ENCODE results near the gene MED10.

Gene MED10

DNA sequence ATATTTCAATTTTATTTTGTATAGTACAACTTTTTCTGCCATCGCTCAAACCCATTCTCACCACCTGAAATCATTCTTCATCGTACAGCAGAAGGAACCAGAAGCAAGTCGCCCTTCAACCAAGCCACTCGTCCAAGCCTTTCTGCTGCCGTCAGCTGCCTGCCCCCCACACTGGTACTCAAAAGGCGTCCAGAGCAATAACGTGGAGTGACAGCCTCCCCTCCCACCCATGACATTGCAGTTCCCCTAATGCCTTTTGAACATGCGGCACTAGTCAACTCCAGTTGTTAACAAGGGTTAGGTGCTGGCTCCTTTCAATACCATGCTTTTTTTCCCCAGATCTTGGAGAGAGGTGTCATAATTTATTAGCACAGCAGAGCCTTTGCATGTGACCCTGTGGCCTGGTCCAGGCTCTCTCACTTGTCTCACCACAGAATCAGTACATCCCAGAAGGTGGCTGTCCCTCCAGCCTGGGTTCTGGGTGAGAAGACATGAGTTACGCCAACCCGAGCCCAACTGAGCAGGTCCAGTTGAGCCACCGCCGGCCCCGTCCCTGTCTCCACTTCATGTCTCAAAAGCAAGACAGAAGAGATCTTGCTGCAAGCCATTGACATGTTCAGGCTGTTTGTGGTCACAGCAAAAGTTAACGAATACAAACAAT, 20.4 kb upstream of the MED10 start:
- FAIRE-seq: no peak

DNA sequence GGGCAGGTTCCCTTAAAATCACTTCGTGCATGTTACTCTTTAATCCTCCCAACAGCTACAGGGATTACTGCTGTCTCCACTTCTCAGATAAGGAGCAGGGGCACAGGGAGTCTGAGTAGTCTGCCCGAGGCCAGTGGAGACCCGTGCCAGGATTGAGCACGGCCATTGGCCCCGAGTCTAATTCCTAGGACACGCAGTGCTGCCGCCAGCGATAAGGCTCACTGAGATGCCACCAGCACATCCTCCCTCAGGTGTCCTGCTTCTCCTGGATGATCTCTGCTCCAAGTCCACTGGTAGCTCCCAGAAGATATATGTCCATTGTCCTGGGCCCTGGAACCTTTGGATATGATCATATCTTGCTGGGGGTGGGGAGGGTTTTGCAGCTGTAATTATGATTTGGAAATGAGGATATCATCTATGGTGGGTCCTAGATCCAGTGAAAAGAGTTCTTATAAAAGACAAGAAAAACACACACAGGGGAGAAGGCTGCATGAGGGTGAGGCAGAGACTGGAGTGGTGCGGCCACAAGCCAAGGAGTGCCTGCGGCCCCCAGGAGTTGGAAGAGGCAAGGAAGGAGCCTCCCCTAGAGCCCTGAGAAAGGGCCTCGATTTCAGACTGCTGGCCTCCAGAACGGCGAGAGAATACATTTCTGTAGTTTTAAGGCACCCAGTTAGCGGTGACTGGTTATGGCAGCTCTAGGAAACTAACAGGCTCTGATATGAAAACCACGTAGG, 19.4 kb upstream of the MED10 start:
- no peak for FAIRE-seq

DNA sequence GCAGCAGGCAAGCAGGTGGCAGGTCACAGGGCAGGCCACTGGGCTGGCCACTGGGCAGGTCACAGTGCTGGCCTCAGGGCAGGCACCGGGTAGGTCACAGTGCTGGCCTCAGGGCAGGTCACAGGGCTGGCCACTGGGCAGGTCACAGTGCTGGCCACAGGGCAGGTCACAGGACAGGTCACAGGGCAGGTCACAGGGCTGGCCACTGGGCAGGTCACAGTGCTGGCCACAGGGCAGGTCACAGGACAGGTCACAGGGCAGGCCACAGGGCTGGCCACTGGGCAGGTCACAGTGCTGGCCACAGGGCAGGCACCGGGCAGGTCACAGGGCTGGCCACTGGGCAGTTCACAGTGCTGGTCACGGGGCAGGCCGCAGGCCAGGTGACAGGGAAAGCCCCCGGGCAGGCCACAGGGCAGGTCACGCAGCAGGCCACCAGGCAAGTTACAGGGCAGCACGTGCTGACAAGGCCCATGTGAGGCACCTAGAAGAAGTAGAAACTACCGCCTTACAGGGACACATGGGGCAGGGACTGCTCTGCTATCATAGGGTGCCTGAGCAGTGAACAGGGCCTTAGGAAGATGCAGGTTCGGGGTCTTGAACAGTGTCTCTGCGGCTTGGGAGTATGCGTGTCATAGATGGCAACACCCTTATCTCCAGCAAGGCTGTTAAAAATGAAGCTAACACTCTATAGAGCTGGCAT, 18.6 kb upstream of the MED10 start:
- no peak for FAIRE-seq

DNA sequence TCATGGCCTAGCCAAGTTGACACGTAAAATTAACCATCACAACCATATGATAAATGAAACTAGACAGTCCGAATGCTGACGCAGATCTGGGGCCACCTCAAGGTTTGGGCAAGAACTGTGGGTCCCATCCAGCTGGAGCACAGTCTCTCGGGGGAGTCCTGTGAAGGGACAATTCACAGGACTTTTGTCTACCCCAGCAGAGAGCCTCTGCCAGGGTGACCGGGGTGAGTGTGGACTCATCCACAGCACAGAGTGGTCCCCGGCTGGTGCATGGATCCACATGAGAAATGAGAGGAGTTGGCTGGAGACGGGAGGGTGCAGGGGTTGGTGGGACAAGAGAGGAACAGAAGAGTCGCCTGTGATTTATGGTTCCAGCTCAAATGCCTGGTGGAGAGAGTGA, 17.7 kb upstream of the MED10 start:
- no peak for FAIRE-seq

DNA sequence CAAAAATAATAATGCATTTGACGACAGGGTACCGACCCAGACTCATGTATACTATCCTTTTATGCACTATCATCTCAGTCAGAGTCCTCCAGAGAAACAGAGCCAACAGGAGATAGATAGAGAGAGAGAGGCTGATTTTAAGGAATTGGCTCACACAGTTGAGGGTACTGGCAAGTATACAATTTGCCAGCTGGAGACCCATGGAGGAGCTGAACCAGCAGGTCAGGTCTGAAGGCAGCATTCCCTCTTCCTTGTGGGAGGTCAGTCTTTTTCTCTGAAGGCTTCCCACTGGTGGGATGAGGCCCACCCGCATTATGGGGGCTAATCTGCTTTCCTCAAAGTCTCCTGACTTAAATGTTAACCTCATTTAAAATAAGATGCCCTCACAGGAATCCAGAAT, 17.3 kb upstream of the MED10 start:
- no peak for FAIRE-seq

DNA sequence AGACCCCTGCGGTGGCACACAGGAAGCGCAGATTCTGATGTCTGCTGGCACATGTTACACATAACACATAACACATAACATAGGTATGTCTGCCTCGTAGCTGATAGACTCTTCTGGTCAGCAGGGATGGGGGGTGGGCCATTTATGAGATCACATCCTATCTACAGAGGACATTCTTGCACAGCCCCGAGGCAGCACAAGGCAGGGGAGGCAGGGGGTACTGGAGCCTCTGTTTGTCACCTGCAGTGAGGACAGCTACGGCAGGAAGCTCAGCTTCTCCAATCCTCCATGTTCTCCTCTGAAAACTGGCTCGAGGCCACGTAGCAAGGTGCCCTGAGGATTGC, 16.7 kb upstream of the MED10 start:
- no peak for FAIRE-seq

DNA sequence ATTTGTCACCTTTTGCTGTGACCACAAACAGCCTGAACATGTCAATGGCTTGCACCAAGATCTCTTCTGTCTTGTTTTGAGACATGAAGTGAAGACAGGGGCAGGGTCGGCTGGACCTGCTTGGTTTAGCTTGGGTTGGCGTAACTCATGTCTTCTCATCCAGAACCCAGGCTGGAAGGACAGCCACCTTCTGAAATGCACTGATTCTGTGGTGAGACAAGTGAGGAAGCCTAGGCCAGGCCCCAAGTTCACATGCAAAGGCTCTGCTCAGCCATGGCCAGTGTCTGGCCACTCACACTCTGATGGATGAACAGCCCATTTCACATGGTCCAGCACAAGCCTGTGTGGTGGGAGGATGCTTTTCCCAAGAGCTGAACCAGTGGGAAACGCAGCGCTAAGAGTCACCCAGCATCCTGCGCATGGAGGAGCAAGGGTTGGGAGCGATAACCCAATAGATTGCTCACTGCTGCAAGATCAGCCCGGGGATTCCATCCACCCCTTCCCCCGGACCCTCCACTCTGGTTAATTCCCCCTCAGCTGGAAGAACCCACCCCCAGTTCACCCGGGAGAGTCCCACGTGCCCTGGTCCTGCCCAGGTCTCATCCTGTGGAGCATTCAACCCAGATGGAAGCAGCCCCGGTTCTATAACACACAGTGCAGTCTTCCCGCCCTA, 16.2 kb upstream of the MED10 start:
- FAIRE-seq: no peak

DNA sequence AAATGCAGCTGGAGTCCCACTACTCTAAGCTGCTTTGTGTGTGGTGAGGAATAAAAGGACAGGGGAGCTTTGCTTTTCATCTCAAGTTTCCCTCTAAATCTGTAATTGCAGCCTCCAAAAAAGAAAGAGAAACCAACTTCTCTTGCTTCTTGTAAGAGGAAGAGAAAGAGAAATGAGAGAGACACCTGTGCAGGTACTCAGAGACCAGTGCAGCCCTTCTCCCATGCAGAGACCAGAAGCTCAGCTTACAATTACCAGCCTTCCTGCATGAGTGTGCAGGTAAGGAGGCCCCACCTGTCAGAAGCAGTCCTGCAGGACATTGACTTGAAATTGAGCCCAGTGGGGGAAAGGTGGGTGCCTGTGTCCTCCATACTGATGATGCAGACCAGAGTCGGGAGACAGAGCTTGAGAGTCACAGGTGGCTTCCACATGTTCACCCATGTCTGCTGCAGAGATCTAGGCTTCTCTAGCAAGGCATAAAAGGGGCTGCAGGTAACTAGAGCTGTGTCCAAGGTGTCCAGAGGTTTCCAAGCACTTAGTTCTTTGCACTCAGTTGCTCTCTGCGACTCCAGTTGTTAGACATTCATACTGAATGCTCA, 15.3 kb upstream of the MED10 start:
- no peak for FAIRE-seq

DNA sequence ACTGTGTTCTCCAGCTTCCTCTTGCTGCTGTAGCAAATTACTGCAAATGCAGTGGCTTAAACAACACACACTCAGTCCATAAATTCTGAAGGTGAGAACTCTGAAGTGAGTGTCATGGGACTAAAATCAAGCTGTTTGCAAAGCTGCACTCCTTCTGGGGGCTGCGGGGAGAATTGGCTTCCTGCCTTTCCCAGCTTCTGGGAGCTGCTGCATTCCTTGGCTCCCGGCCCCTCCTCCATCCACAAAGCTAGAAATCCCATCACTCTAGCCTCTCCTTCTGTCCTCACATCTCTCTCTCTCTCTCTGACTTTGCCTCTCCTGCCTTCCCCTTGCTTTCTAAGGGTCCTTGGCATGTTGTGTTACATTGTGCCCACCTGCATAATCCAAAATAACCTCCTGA, 14.2 kb upstream of the MED10 start:
- no peak for FAIRE-seq

DNA sequence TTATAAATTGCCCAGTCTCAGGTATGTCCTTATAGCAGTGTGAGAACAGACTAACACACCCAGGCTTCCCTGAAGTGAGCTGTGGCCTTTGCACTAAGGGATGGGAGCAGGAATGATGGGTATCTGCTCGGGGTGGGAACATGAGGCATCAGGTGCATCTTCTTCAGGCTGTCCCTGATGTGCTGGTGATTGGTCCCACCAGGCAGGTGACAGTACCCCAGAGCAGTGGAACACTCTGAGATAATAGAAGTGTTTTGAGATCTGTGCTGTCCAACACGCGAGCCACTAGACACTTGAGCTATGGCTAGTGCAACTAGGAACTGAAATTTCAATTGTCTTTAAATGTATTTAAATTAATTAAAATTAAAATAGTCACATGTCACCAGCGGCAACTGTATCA, 12.8 kb upstream of the MED10 start:
- FAIRE-seq: no peak

DNA sequence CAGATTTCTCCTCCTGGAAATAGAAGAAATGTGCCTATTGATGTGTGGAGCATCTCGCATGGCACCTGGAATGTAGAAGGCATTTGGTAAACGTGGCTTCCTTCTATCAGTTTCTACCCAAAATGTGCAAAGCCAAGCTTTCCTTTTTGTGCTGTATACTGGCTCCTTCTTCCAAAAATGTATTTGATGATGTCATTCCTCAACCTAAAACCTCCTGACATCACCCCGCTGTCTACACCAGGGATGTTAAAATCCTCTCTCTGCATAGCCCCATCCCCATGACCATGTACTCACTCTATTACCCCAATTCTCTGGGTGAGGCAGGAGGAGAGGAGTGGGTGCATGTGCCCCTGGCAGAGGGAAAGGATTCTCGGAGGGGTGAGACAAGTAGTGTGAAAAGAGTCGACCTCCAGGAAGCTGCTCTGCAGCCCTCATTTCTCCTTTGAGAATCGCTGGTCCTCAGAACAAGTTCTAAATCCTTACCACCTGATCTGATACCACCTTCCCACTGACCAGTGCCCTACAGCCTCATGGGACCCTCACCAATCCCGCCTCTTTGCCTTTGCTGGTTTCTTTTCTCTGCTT, 11.7 kb upstream of the MED10 start:
- FAIRE-seq: no peak

DNA sequence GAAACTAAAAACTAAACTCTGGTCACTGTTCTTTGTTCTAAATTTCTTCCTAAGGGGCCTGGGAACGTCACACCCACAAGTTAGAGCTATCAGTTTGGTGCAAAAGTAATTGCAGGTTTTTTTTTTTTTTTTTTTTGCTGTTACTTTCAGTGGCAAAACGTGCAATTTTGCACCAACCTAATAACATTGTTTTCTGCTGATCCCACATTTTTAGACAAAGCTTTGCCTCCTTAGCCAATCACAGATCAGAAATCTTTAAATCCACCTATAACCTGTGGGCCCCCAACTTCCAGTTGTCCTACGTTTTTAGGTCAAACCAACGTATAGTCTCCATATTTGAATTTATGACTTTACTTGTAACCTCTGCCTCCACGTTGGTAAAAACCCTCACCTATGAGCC, 11.1 kb upstream of the MED10 start:
- no peak for FAIRE-seq

DNA sequence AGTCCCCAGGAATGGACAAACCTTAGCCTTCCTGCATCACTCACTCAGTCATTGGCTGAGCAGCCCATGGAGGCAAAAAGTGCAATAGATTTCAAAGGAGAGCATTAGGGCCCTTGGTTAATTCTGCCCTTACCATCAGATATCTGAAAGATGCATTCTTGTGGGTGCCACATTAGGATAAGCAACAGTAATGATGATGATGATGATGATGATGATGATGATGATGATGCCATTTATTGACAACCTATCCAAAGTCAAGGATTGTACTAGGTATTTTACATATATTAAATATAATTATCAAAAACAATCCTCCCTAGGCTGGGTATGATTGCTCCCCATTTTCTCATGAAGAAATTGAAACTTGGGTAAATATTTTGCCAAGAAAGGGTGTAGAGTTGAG, 9.6 kb upstream of the MED10 start:
- FAIRE-seq: no peak

DNA sequence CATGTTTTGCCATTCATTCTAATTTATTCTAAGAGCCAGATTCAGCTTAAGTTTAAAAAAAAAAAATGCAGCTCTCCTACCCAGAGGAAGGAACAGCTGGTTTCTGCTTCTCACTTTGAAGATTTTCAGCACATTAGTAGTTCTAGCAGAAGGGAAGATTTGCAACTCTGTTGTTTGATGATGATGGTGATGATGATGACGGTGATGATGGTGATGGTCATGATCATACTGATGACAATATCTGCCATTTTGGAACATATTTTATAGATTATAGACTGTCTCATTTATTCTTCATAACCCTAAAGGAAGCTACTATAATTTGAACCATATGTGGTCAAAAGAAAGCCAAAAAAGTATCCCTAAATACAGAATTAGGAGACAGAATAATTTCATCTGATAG, 7.9 kb upstream of the MED10 start:
- FAIRE-seq: no peak

DNA sequence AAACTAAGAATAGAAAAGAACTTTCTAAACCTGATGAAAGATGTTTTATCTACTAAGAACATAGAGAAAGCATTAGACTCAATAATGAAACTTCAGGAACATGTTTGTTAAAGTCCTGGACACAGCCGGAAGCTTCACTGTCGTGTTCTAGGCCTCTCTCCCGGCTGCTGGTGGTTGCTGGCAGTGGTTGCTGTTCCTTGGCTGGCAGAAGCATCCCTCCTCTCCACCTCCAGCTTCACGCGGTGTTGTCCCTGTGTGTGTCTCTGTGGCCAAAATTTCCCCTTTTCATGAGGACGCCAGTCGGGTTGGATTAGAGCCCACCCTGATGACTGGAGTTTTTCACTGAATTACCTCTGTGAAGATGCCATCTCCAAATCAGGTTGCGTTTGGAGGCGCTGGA, 6.5 kb upstream of the MED10 start:
- no peak for FAIRE-seq

DNA sequence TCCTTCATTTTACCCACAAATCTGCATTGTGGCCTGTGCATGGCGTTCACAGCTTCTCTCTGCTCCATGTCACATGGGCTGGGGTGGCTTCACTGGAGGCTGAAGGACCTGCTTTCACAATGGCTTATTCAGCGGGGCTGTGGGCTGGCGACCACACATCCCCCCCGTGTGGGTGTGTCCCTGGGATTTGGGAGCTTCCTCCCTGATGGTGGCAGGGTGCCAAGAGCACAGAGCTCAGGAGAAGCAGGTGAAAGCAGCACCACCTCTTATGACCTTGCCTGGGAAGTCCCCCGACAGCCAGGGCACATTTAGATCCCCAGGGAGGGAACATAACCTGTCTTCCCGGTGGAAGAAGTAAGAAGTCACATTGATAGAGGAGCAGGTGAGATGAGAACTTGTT, 5.0 kb upstream of the MED10 start:
- no peak for FAIRE-seq

DNA sequence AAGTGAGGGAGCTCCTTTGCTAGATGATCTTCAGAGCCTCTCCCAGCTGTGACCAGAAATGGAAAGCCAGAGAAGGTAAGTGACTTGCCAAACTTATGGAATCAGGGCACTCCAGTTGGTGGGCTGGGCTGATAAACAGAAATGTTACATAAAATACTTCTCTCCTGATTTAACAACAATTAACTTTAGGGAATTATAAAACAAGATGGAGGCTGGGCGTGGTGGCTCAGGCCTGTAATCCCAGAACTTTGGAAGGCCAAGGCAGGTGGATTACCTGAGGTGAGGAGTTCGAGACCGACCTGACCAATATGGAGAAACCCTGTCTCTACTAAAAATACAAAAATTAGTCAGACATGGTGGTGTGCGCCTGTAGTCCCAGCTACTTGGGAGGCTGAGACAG, 899 bp upstream of the MED10 start:
- FAIRE-seq: no peak

DNA sequence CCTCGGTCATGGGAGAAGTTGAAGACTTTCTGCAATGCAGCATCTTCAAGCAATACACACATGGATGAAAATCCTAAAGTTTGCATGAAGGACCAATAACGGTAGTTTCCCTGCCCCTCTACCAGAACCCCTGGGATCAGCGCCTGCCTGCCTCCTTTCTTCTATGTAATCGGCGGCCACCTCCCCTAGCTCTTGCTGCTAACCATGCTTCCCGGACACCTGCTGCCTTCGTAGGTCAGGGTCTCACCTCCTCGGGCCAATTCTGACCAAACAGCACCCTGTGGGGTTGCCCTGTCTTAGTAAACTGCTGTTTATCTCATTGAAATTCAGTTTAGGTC, 388 bp upstream of the MED10 start:
- FAIRE-seq: no peak

DNA sequence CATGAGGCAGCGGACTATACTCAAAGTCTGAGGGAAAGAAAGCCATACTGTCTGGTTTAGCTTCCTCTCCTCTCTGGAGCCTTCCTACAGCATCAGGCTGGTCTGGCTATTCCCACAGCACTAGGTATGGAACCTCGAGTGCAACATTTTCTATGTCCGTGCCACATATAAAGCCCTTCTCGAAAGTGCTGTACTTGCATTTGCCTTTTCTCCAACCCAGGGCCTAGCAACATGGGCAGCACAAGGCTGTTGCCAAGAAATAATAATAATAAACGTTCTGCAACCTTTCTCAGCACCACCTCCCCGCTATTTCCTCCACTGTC, 804 bp downstream of the MED10 start:
- no peak for FAIRE-seq

DNA sequence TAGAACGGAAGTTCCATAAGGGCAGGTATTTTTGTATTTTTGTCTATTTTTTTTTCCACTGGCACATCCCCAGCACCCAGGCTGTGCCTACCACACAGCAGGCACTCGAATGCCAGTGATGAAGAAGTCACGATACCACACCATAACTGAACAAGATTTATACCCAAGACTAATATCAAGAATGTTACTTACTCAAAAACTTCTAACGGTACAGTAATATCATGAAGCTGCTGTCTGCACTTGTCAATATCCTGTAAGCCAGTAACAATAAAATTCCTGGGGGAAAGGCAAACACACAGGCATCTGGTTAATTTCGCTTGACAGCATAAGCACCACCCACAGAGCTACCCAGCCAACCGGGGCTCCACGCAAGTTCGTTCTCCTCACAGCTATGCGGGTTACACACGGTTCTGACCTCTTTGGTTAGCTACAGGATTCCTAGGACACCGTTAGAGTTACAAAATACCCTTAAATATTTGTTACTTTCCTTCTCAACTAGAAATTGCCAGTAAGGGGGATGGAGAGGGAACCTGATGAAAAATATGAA, 1.3 kb downstream of the MED10 start:
- no peak for FAIRE-seq

DNA sequence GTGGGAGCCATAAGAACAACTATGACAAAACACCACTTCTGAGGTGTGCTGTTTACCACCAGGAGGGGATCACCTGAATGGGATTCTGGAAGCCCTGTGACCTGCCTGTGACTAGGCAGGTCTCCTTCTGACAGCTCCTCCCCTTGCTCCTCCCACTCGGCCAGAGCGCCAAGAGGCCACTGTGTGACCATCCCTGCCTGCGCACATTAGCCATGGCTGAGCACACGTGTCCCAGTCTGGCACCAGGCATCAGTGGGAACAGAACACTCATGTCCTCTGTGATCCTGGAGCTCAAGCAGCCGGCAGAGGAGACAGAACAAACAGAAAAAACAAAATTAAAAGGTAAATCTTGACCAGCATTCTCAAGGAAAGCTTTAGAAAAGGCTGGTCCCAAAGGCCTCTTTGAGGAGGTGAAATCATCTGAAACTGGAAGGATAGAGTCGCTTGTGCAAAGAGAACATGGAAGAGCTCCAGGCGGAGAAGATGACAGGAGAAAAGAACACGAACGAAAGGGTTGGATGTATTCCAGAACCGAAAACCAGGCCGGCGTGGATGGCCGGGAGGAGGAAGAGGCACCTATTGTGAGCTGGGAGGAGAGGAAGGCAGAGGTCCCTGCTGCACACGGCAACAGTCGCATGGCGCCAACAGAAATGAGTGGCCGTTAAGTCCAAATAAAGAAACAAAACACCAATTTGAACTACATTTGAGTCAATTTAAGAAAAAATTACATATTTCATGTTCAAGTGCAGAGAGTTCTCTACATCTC, 5.1 kb downstream of the MED10 start:
- no peak for FAIRE-seq

All from endometrium (tissue), 2 donors.